H9 (cell line): ENCODE results near the gene CATSPERE. TPM values are rescaled to one million over a fixed set of nuclear protein-coding genes. Genes with fewer than 3 reads are reported as not detected.
A peak's percentile ranks its signal among the peaks of the same experiment; 100 is the strongest.
"Not testable (repeated sequence)": the region's sequence is repeated elsewhere in the genome, so short reads cannot be mapped to it uniquely, and the experiment has no call there.

ENCODE experiments used
- DNase-seq: peaks from one replicate; pipeline ENCODE4 v3.0.0-alpha.2; 2017
- H2AFZ ChIP-seq: one replicate; pipeline ENCODE4 v1.6.1; 2013; ENCODE audit warnings: mild to moderate bottlenecking, low read length, control low read depth, moderate library complexity
- H2AK5ac ChIP-seq: 2 replicates; pipeline ENCODE4 v1.6.1; 2013; ENCODE audit warnings: low read length, control low read depth, mixed read lengths; ENCODE audit not compliant: insufficient read length
- H2BK120ac ChIP-seq: one replicate; pipeline ENCODE4 v1.6.1; 2013; ENCODE audit warnings: low read depth, mild to moderate bottlenecking, low read length, control low read depth, inconsistent platforms; ENCODE audit not compliant: poor library complexity, severe bottlenecking
- H2BK12ac ChIP-seq: 2 replicates; pipeline ENCODE4 v1.6.1; 2013; ENCODE audit warnings: low read length, control low read depth, mixed read lengths, low read depth; ENCODE audit not compliant: insufficient read length
- H2BK15ac ChIP-seq: 2 replicates; pipeline ENCODE4 v1.6.1; 2013; ENCODE audit warnings: low read depth, low read length, control low read depth
- H2BK20ac ChIP-seq: one replicate; pipeline ENCODE4 v1.6.1; 2013; ENCODE audit warnings: low read depth, mild to moderate bottlenecking, low read length, control low read depth, inconsistent platforms; ENCODE audit not compliant: poor library complexity, severe bottlenecking
- H2BK5ac ChIP-seq: 2 replicates; pipeline ENCODE4 v1.6.1; 2013; ENCODE audit warnings: low read length, control low read depth, mixed read lengths; ENCODE audit not compliant: insufficient read length
- H3K14ac ChIP-seq: 2 replicates; pipeline ENCODE4 v1.6.1; 2013; ENCODE audit warnings: low read length, control low read depth; ENCODE audit not compliant: insufficient read depth
- H3K18ac ChIP-seq: 2 replicates; pipeline ENCODE4 v1.6.1; 2013; ENCODE audit warnings: low read depth, mild to moderate bottlenecking, mixed read lengths, low read length, control low read depth; ENCODE audit not compliant: insufficient read length
- H3K23ac ChIP-seq: 2 replicates; pipeline ENCODE4 v1.6.1; 2013; ENCODE audit warnings: low read length, control low read depth, mixed read lengths, low read depth; ENCODE audit not compliant: insufficient read length
- H3K23me2 ChIP-seq: 2 replicates; pipeline ENCODE4 v1.6.1; 2013; ENCODE audit warnings: low read depth, mild to moderate bottlenecking, mixed read lengths, low read length, control low read depth; ENCODE audit not compliant: insufficient read length, poor library complexity, severe bottlenecking
- H3K27ac ChIP-seq: 2 replicates; pipeline ENCODE4 v1.5.1; 2013; ENCODE audit warnings: low read length, control low read depth, mixed read lengths, low read depth; ENCODE audit not compliant: insufficient read length
- H3K27me3 ChIP-seq: 2 replicates; pipeline ENCODE4 v1.6.1; 2013; ENCODE audit warnings: low read length, control low read depth, inconsistent platforms; ENCODE audit not compliant: insufficient read depth
- H3K4ac ChIP-seq: 2 replicates; pipeline ENCODE4 v1.6.1; 2013; ENCODE audit warnings: low read depth, mild to moderate bottlenecking, control low read depth, inconsistent platforms, low read length, moderate library complexity
- H3K4me1 ChIP-seq: 2 replicates; pipeline ENCODE4 v1.6.1; 2013; ENCODE audit warnings: low read length, control low read depth, inconsistent platforms; ENCODE audit not compliant: insufficient read depth
- H3K4me2 ChIP-seq: 2 replicates; pipeline ENCODE4 v1.6.1; 2013; ENCODE audit warnings: low read length, control low read depth, mixed read lengths; ENCODE audit not compliant: insufficient read length, insufficient read depth
- H3K56ac ChIP-seq: 2 replicates; pipeline ENCODE4 v1.6.1; 2013; ENCODE audit warnings: low read depth, mild to moderate bottlenecking, mixed read lengths, low read length, control low read depth; ENCODE audit not compliant: insufficient read length
- H3K79me1 ChIP-seq: 2 replicates; pipeline ENCODE4 v1.6.1; 2013; ENCODE audit warnings: low read depth, mild to moderate bottlenecking, moderate library complexity, low read length, control low read depth, inconsistent platforms; ENCODE audit not compliant: insufficient read depth, poor library complexity, severe bottlenecking
- H3K79me2 ChIP-seq: 2 replicates; pipeline ENCODE4 v1.6.1; 2013; ENCODE audit warnings: low read length, control low read depth, inconsistent platforms; ENCODE audit not compliant: insufficient read depth
- H3K9ac ChIP-seq: 2 replicates; pipeline ENCODE4 v1.6.1; 2013; ENCODE audit warnings: low read length, control low read depth, mixed read lengths; ENCODE audit not compliant: insufficient read length; ENCODE audit errors: extremely low read depth
- H3K9me3 ChIP-seq: one replicate; pipeline ENCODE4 v1.6.1; 2013; ENCODE audit warnings: low read depth, low read length, inconsistent platforms; ENCODE audit not compliant: control insufficient read depth
- H3T11ph ChIP-seq: one replicate; pipeline ENCODE4 v1.6.1; 2013; ENCODE audit warnings: mild to moderate bottlenecking, low read length, control low read depth, inconsistent platforms
- H4K20me1 ChIP-seq: one replicate; pipeline ENCODE4 v1.6.1; 2013; ENCODE audit not compliant: control insufficient read depth, insufficient read length, insufficient read depth
- H4K5ac ChIP-seq: 2 replicates; pipeline ENCODE4 v1.6.1; 2013; ENCODE audit warnings: low read depth, mild to moderate bottlenecking, mixed read lengths, low read length, control low read depth; ENCODE audit not compliant: insufficient read length
- H4K8ac ChIP-seq: replicated peaks from 2 replicates; pipeline ENCODE4 v1.6.1; 2013; ENCODE audit warnings: low read length, control low read depth, mixed read lengths, low read depth; ENCODE audit not compliant: insufficient read length
- H4K91ac ChIP-seq: 2 replicates; pipeline ENCODE4 v1.6.1; 2013; ENCODE audit warnings: low read depth, mild to moderate bottlenecking, moderate library complexity, mixed read lengths, low read length, control low read depth; ENCODE audit not compliant: insufficient read length
- H3K27ac Mint-ChIP-seq, 3 experiments: 2 replicates in 2 of 3; 3 replicates in 1 of 3; pipeline ENCODE4 v1.8.0; 2020 to 2021; ENCODE audit warnings: mixed read lengths in 3 of 3, mild to moderate bottlenecking in 1 of 3, moderate library complexity in 1 of 3
- H3K27me3 Mint-ChIP-seq: 2 replicates; pipeline ENCODE4 v1.8.0; 2021; ENCODE audit warnings: low read depth, mild to moderate bottlenecking, moderate library complexity, mixed read lengths
- H3K36me3 Mint-ChIP-seq, 3 experiments: 2 replicates in 2 of 3; 3 replicates in 1 of 3; pipeline ENCODE4 v1.8.0; 2020 to 2021; ENCODE audit warnings: low read depth in 3 of 3, mixed read lengths in 3 of 3; ENCODE audit not compliant: insufficient read depth in 1 of 3
- H3K4me1 Mint-ChIP-seq, 2 experiments: 2 replicates each; pipeline ENCODE4 v1.8.0; 2020; ENCODE audit warnings: mixed read lengths in 2 of 2
- H3K4me3 Mint-ChIP-seq, 2 experiments: 2 replicates in 1 of 2; 3 replicates in 1 of 2; pipeline ENCODE4 v1.8.0; 2020 to 2021; ENCODE audit warnings: mild to moderate bottlenecking in 2 of 2, mixed read lengths in 2 of 2, moderate library complexity in 1 of 2
- H3K9me3 Mint-ChIP-seq, 2 experiments: 2 replicates in 1 of 2; 3 replicates in 1 of 2; pipeline ENCODE4 v1.8.0; 2020; ENCODE audit warnings: mild to moderate bottlenecking in 2 of 2, mixed read lengths in 2 of 2, moderate library complexity in 1 of 2
- WGBS: extraction: QIAGEN DNeasy Blood & Tissue Kit; methylation state at CpG from one replicate; pipeline ENCODE4 v1.1.7; 2013; ENCODE audit warnings: missing lambda C conversion rate, low lambda C conversion rate, mixed read lengths; ENCODE audit not compliant: insufficient read length; ENCODE audit errors: extremely low coverage; 5-methylcytosine and 5-hydroxymethylcytosine counted together
- total RNA-seq: library from RNA; stranded (reverse); gene quantifications from 2 replicates; pipeline ENCODE4 v1.2.1, GENCODE V29; 2021
- TF ChIP-seq, protein P1 (sequence below): fragments of 200-600 bp; sonication (generic); conservative IDR thresholded peaks from 3 replicates; pipeline ENCODE4 v1.8.0; 2021; ENCODE audit warnings: antibody characterized with exemption, mild to moderate bottlenecking

Gene CATSPERE
- total RNA-seq, 1 experiment from 2014 or later: 0.31 TPM

DNA sequence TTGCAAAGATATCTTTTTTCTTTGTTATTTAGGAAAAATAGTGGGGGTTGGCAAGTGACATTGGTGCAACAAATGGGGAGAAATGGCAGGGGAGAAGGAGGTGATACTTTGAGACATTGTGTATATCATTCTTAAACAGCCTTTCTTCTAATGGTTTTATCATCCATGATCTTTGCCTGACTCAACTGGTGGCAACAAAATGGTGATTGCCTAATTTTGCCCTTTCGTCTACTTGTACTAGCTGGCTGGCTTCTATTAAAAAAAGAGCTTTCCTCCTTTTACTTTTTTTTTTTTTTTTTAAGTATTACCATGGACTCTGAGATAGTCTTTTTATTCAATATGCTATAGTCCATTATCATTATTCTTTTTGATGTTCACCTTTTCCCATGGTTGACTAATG lies 219.6 kb downstream of the CATSPERE start:
- Histone ChIP-seq H3K27ac (no peak overlapping the region), H4K5ac (no peak overlapping the region), H4K91ac (no peak overlapping the region), H3K14ac (no peak overlapping the region), H3K27me3 (no peaks in the 10 kb centered on the region), H2BK5ac (no peak overlapping the region), H3K23ac (no peak overlapping the region), H3K18ac (no peak overlapping the region), H4K20me1 (no peaks in the 10 kb centered on the region), H4K8ac (no peak overlapping the region), H3T11ph (no peak overlapping the region), H3K79me2 (no peaks in the 10 kb centered on the region; the same call in 1 of the 2 replicates), H3K4ac (no peak overlapping the region), H3K56ac (no peak overlapping the region), H3K79me1 (peaks cover 3% of the 10 kb centered on the region), H3K9ac (no peak overlapping the region), H3K4me2 (no peak overlapping the region), H3K4me1 (no peaks in the 10 kb centered on the region), H3K23me2 (no peaks in the 10 kb centered on the region), H2BK120ac (no peak overlapping the region), H2BK15ac (no peak overlapping the region), H2AK5ac (no peak overlapping the region), H2BK20ac (no peak overlapping the region), H2AFZ (no peak overlapping the region), H2BK12ac (no peak overlapping the region), H3K9me3 (no peaks in the 10 kb centered on the region)
- no peak overlapping the region for H3K27ac Mint-ChIP-seq
- no CpG with 5 or more reads among the region's 1 CpG for WGBS
- H3K4me1 Mint-ChIP-seq: peaks cover 12 to 13% of the 10 kb centered on the region in 2 experiments
- H3K27me3 Mint-ChIP-seq: no peaks in the 10 kb centered on the region; the same call in 1 of the 2 replicates
- DNase-seq: no peak
- TF ChIP-seq, protein P1, sequence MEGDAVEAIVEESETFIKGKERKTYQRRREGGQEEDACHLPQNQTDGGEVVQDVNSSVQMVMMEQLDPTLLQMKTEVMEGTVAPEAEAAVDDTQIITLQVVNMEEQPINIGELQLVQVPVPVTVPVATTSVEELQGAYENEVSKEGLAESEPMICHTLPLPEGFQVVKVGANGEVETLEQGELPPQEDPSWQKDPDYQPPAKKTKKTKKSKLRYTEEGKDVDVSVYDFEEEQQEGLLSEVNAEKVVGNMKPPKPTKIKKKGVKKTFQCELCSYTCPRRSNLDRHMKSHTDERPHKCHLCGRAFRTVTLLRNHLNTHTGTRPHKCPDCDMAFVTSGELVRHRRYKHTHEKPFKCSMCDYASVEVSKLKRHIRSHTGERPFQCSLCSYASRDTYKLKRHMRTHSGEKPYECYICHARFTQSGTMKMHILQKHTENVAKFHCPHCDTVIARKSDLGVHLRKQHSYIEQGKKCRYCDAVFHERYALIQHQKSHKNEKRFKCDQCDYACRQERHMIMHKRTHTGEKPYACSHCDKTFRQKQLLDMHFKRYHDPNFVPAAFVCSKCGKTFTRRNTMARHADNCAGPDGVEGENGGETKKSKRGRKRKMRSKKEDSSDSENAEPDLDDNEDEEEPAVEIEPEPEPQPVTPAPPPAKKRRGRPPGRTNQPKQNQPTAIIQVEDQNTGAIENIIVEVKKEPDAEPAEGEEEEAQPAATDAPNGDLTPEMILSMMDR: no peak
- no peaks in the 10 kb centered on the region for H3K9me3 Mint-ChIP-seq
- no peak overlapping the region for H3K4me3 Mint-ChIP-seq
- H3K36me3 Mint-ChIP-seq: peaks cover 19 to 39% (median 34%) of the 10 kb centered on the region in 3 experiments

DNA sequence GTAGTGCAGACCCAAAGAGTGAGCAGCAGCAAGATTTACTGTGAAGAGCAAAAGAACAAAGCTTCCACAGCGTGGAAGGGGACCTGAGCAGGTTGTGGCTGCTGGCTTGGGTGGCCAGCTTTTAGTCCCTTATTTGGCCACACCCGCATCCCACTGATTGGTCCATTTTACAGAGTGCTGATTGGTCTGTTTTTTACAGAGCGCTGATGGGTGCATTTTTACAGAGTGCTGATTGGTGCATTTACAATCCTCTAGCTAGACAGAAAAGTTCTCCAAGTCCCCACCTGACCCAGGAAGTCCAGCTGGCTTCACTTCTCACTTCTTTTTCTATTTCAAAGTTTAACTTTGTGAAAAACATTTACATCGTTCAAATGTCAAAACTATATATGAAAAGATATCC lies 221.0 kb downstream of the CATSPERE start:
- H3K9ac ChIP-seq, H4K20me1 ChIP-seq, H3K9me3 Mint-ChIP-seq, H3T11ph ChIP-seq, H4K5ac ChIP-seq, H3K27ac ChIP-seq, H3K79me2 ChIP-seq, H3K23me2 ChIP-seq, H3K4me2 ChIP-seq, H3K27me3 ChIP-seq, H2BK20ac ChIP-seq, H2BK120ac ChIP-seq, H3K79me1 ChIP-seq, H3K18ac ChIP-seq, H3K56ac ChIP-seq, DNase-seq, H3K27me3 Mint-ChIP-seq, H3K4ac ChIP-seq, H3K14ac ChIP-seq, H3K4me3 Mint-ChIP-seq, H2BK15ac ChIP-seq, H3K4me1 ChIP-seq, H4K91ac ChIP-seq, H3K23ac ChIP-seq, H2BK12ac ChIP-seq, H3K9me3 ChIP-seq, H4K8ac ChIP-seq, H2AK5ac ChIP-seq, H2BK5ac ChIP-seq, H2AFZ ChIP-seq: not testable (repeated sequence)
- peaks cover 19 to 44% (median 43%) of the 10 kb centered on the region in 3 experiments for H3K36me3 Mint-ChIP-seq
- H3K27ac Mint-ChIP-seq: peak overlapping the region in 2 of 3 experiments; percentile 47 to 81; a peak in 3 of 7 replicates
- H3K4me1 Mint-ChIP-seq: peaks cover 12 to 13% of the 10 kb centered on the region in 2 experiments
- WGBS: no CpG with 5 or more reads among the region's 4 CpGs
